GM23338 (cell line): ENCODE measurements around the gene JARID2. TPM values are rescaled to one million over a fixed set of nuclear protein-coding genes. Genes with fewer than 3 reads are reported as not detected.

Source experiments
- ATAC-seq: fragments of 200-7000 bp; cut with Tn5 transposase; 3 replicates; pipeline ENCODE4 v1.9.1; 2020
- DNase-seq: peaks from one replicate; pipeline ENCODE4 v3.0.0-alpha.2; 2015; ENCODE audit warnings: low spot score
- H2AFZ ChIP-seq: fragments of 200-600 bp; sonication (generic); 2 replicates; pipeline ENCODE4 v1.8.0; 2016; ENCODE audit warnings: antibody characterized with exemption, mild to moderate bottlenecking, moderate library complexity
- H3F3A ChIP-seq: fragments of 200-600 bp; sonication (generic); replicated peaks from 2 replicates; pipeline ENCODE4 v1.8.0; 2017; ENCODE audit warnings: antibody characterized with exemption, mixed run types, low read depth
- H3K27ac ChIP-seq: fragments of 200-600 bp; sonication (generic); 2 replicates; pipeline ENCODE4 v1.6.1; 2016; ENCODE audit warnings: low read depth
- H3K27me3 ChIP-seq: fragments of 200-600 bp; sonication (generic); 2 replicates; pipeline ENCODE4 v1.8.0; 2016; ENCODE audit warnings: mild to moderate bottlenecking, mixed run types, moderate library complexity; ENCODE audit not compliant: insufficient read depth
- H3K36me3 ChIP-seq: fragments of 200-600 bp; sonication (generic); 2 replicates; pipeline ENCODE4 v1.8.0; 2016; ENCODE audit warnings: mild to moderate bottlenecking; ENCODE audit not compliant: insufficient read depth
- H3K4me1 ChIP-seq: fragments of 200-600 bp; sonication (generic); 2 replicates; pipeline ENCODE4 v1.8.0; 2016; ENCODE audit warnings: mild to moderate bottlenecking, moderate library complexity; ENCODE audit not compliant: insufficient read depth
- H3K4me2 ChIP-seq: fragments of 200-600 bp; sonication (generic); 2 replicates; pipeline ENCODE4 v1.7.1; 2017; ENCODE audit warnings: mixed run types
- H3K4me3 ChIP-seq: fragments of 200-600 bp; sonication (generic); 2 replicates; pipeline ENCODE4 v1.6.1; 2016; ENCODE audit warnings: mixed run types
- H3K79me2 ChIP-seq: fragments of 200-600 bp; sonication (generic); replicated peaks from 2 replicates; pipeline ENCODE4 v1.8.0; 2017; ENCODE audit warnings: mild to moderate bottlenecking; ENCODE audit not compliant: insufficient read depth
- H3K9me2 ChIP-seq: fragments of 200-600 bp; sonication (generic); 2 replicates; pipeline ENCODE4 v1.8.0; 2017; ENCODE audit not compliant: insufficient read depth
- H4K20me1 ChIP-seq: fragments of 200-600 bp; sonication (generic); replicated peaks from 2 replicates; pipeline ENCODE4 v1.8.0; 2017; ENCODE audit warnings: mild to moderate bottlenecking; ENCODE audit not compliant: insufficient read depth
- H3K27ac Mint-ChIP-seq: 2 replicates; pipeline ENCODE4 v1.8.0; 2020; ENCODE audit warnings: inconsistent platforms, mild to moderate bottlenecking, moderate library complexity, mixed read lengths
- H3K27me3 Mint-ChIP-seq: 3 replicates; pipeline ENCODE4 v1.8.0; 2022; ENCODE audit warnings: low read depth, mild to moderate bottlenecking, moderate library complexity, mixed read lengths, inconsistent platforms; ENCODE audit not compliant: insufficient read depth, poor library complexity
- H3K36me3 Mint-ChIP-seq: 3 replicates; pipeline ENCODE4 v1.8.0; 2021; ENCODE audit warnings: low read depth, mild to moderate bottlenecking, inconsistent platforms, moderate library complexity, mixed read lengths
- H3K4me1 Mint-ChIP-seq: 3 replicates; pipeline ENCODE4 v1.8.0; 2020; ENCODE audit warnings: mild to moderate bottlenecking, inconsistent platforms, mixed read lengths
- H3K4me3 Mint-ChIP-seq: 3 replicates; pipeline ENCODE4 v1.8.0; 2021; ENCODE audit warnings: moderate library complexity, mild to moderate bottlenecking, inconsistent platforms, mixed read lengths
- H3K9me3 Mint-ChIP-seq: 3 replicates; pipeline ENCODE4 v1.8.0; 2020; ENCODE audit warnings: moderate library complexity, mild to moderate bottlenecking, inconsistent platforms, mixed read lengths
- CREB1 ChIP-seq: fragments of 250-450 bp; sonication (Bioruptor Pico); IDR thresholded peaks from 2 replicates; pipeline ENCODE4 v1.5.0; 2020; ENCODE audit warnings: low read depth, mild to moderate bottlenecking, moderate library complexity
- ETS1 ChIP-seq: IDR thresholded peaks from 2 replicates; pipeline ENCODE4 v1.6.1; 2016; ENCODE audit warnings: antibody characterized with exemption
- JUNB ChIP-seq: IDR thresholded peaks from one replicate; pipeline ENCODE4 v1.6.1; 2016; ENCODE audit warnings: antibody characterized with exemption; ENCODE audit not compliant: unreplicated experiment
- POLR2AphosphoS5 ChIP-seq: IDR thresholded peaks from 2 replicates; pipeline ENCODE4 v1.6.1; 2016; ENCODE audit warnings: antibody characterized with exemption, low read depth
- REST ChIP-seq: IDR thresholded peaks from one replicate; pipeline ENCODE4 v1.6.1; 2018; ENCODE audit warnings: antibody characterized with exemption; ENCODE audit not compliant: unreplicated experiment
- ZNF331 ChIP-seq: fragments of 250-450 bp; sonication (Bioruptor Pico); IDR thresholded peaks from 2 replicates; pipeline ENCODE4 v1.5.0; 2020; ENCODE audit warnings: low read depth, mild to moderate bottlenecking, moderate library complexity
- ZNF462 ChIP-seq: fragments of 250-450 bp; sonication (Bioruptor Pico); IDR thresholded peaks from 2 replicates; pipeline ENCODE4 v1.5.0; 2020; ENCODE audit warnings: mild to moderate bottlenecking, moderate library complexity
- polyA plus RNA-seq: library from polyadenylated mRNA; unstranded; fragments of >200 nt; fragmentation: Nextera tagmentation; extraction: Ambion mirVana; gene quantifications from 2 replicates; pipeline ENCODE4 v1.2.1, GENCODE V29; 2016
- total RNA-seq: library from RNA; depleted of rRNA; stranded (reverse); fragments of >200 nt; shearing (Covaris generic); gene quantifications from 2 replicates; pipeline ENCODE4 v1.2.3, GENCODE V29; 2014

JARID2 gene
- total and polyA plus RNA-seq, 2 experiments from 2014 or later: 92.8 to 196 TPM

- H4K20me1 ChIP-seq: peaks cover 50% of the 10 kb centered on the region
- H3K4me3 ChIP-seq: no peak overlapping the region
- H3K79me2 ChIP-seq: peaks cover 21% of the 10 kb centered on the region
- H3K27ac Mint-ChIP-seq: 0 out of 2 replicates have a peak overlapping the region, but pooled peaks have one; percentile 35
- H3K27me3 ChIP-seq: no peaks in the 10 kb centered on the region
- H3K36me3 ChIP-seq: peaks cover 75% of the 10 kb centered on the region
- H3K9me2 ChIP-seq: no peaks in the 10 kb centered on the region
- H3K4me2 ChIP-seq: no peak overlapping the region
- no peak overlapping the region for H3K4me3 Mint-ChIP-seq
- peaks cover 77% of the 10 kb centered on the region for H3F3A ChIP-seq
- no peak overlapping the region for H2AFZ ChIP-seq
- H3K27ac ChIP-seq: peak overlapping the region; percentile 51
- ATAC-seq (no peak), DNase-seq (no peak)
- peaks cover 22% of the 10 kb centered on the region for H3K4me1 Mint-ChIP-seq
- peaks cover 9% of the 10 kb centered on the region; the same call in 1 of the 2 replicates for H3K4me1 ChIP-seq
- TF ChIP-seq JUNB (no peak), CREB1 (CRISPR knock-in tag) (no peak), REST (no peak), ETS1 (no peak), ZNF462 (CRISPR knock-in tag) (no peak), ZNF331 (CRISPR knock-in tag) (no peak), POLR2AphosphoS5 (no peak)
- H3K27me3 Mint-ChIP-seq: peaks cover 73% of the 10 kb centered on the region
- peaks cover 23% of the 10 kb centered on the region for H3K9me3 Mint-ChIP-seq
- H3K36me3 Mint-ChIP-seq: peaks cover 100% of the 10 kb centered on the region
Measured at GRCh38 chr6:15519681-15520080, 273.8 kb downstream of the JARID2 start.
